HepG2 (cell line): ENCODE data around the gene TRAF3. TPM values are rescaled to one million over a fixed set of nuclear protein-coding genes. Genes with fewer than 3 reads are reported as not detected.

ENCODE experiments used
- ATAC-seq: fragments of 200-7000 bp; cut with Tn5 transposase; 3 replicates; pipeline ENCODE4 v1.9.1; 2020; ENCODE audit warnings: mild to moderate bottlenecking, moderate library complexity
- BruUV-seq: library from RNA; stranded (reverse); fragments of 400-500 nt; replicated peaks from 2 replicates; lab custom pipeline; 2021; lab: Mats Ljungman, UMichigan
- CTCF ChIA-PET: fragments of 300-600 bp; formaldehyde crosslinking; extraction: SDS; loops from one replicate; lab custom pipeline; 2021; ENCODE audit warnings: low total read pairs, inconsistent platforms, low intra/inter-chr PET ratio; lab: Yijun Ruan, JAX
- POLR2A ChIA-PET: fragments of 350-600 bp; sonication (Branson Sonifier 250); formaldehyde crosslinking; loops from one replicate; lab custom pipeline; 2020; ENCODE audit warnings: antibody characterized with exemption, inconsistent platforms; lab: Yijun Ruan, JAX
- DNase-seq: peaks from one replicate; pipeline ENCODE4 v3.0.0-alpha.2; 2015; ENCODE audit warnings: low spot score
- FAIRE-seq: peaks from 3 replicates; lab custom pipeline; 2011; peaks lifted over from hg19 to GRCh38; lab: Jason Lieb, UNC
- H2AFZ ChIP-seq: one replicate; pipeline ENCODE4 v1.6.1; 2011; ENCODE audit warnings: low read length, inconsistent platforms
- H3K27ac ChIP-seq: fragments of 300-600 bp; 3 replicates; pipeline ENCODE4 v1.8.0; 2011; ENCODE audit warnings: mixed run types, mild to moderate bottlenecking, mixed read lengths, low read length, inconsistent platforms; ENCODE audit not compliant: insufficient read depth; ENCODE audit errors: extremely low read length
- H3K27me3 ChIP-seq, 2 experiments: fragments of 200-600 bp in 1 of 2; 2 replicates in 1 of 2; 3 replicates in 1 of 2; pipeline versions ENCODE4 v1.6.0 to v1.8.0; 2011; ENCODE audit warnings: low read length in 2 of 2, mild to moderate bottlenecking in 2 of 2, moderate library complexity in 2 of 2, inconsistent platforms in 1 of 2; ENCODE audit not compliant: insufficient read depth in 2 of 2, control insufficient read depth in 1 of 2
- H3K36me3 ChIP-seq, 2 experiments: fragments of 200-600 bp in 1 of 2; replicated peaks in 1 of 2; 2 replicates in 1 of 2; 3 replicates in 1 of 2; pipeline versions ENCODE4 v1.5.1 to v1.8.0; 2011; ENCODE audit warnings: low read length in 2 of 2, inconsistent platforms in 1 of 2; ENCODE audit not compliant: insufficient read depth in 2 of 2, control insufficient read depth in 1 of 2
- H3K4me1 ChIP-seq: 2 replicates; pipeline ENCODE4 v1.5.1; 2012; ENCODE audit warnings: low read length, inconsistent platforms; ENCODE audit not compliant: insufficient read depth
- H3K4me2 ChIP-seq: 2 replicates; pipeline ENCODE4 v1.6.0; 2011; ENCODE audit warnings: low read depth, low read length, inconsistent platforms
- H3K4me3 ChIP-seq, 3 experiments: fragments of 200-600 bp in 1 of 3; sonication (generic), shearing (Covaris generic) in 1 of 3; replicated peaks in 1 of 3; 2 replicates each; pipeline ENCODE4 v1.5.1; 2011 to 2016; ENCODE audit warnings: low read length in 3 of 3, inconsistent platforms in 2 of 3, low read depth in 2 of 3, mild to moderate bottlenecking in 2 of 3, control low read depth in 1 of 3, mixed read lengths in 1 of 3; ENCODE audit not compliant: insufficient read depth in 1 of 3
- H3K79me2 ChIP-seq: one replicate; pipeline ENCODE4 v1.6.1; 2011; ENCODE audit warnings: low read length, inconsistent platforms; ENCODE audit not compliant: insufficient read depth
- H3K9ac ChIP-seq: 2 replicates; pipeline ENCODE4 v1.6.0; 2011; ENCODE audit warnings: mild to moderate bottlenecking, low read depth, low read length, inconsistent platforms; ENCODE audit not compliant: insufficient read depth
- H3K9me3 ChIP-seq: 2 replicates; pipeline ENCODE4 v1.5.1; 2012; ENCODE audit warnings: mild to moderate bottlenecking, low read length
- H4K20me1 ChIP-seq: 2 replicates; pipeline ENCODE4 v1.6.0; 2011; ENCODE audit warnings: inconsistent platforms, mild to moderate bottlenecking, low read length, moderate library complexity; ENCODE audit not compliant: insufficient read depth
- E2F5 ChIP-seq: sonication (generic); formaldehyde crosslinking; conservative IDR thresholded peaks from 2 replicates; pipeline ENCODE4 v1.4.0; 2020; ENCODE audit warnings: missing genetic modification reagents
- HCFC1 ChIP-seq: fragments of 150-350 bp; IDR thresholded peaks from 2 replicates; pipeline ENCODE4 v1.6.1; 2014; ENCODE audit warnings: low read depth, low read length
- IRF1 ChIP-seq: sonication (generic); formaldehyde crosslinking; IDR thresholded peaks from 2 replicates; pipeline ENCODE4 v1.4.0; 2020; ENCODE audit warnings: low read depth, mild to moderate bottlenecking, missing genetic modification reagents
- KLF12 ChIP-seq: sonication (generic); formaldehyde crosslinking; IDR thresholded peaks from 2 replicates; pipeline ENCODE4 v1.4.0; 2020; ENCODE audit warnings: missing genetic modification reagents, borderline replicate concordance
- NFE2 ChIP-seq: sonication (generic); formaldehyde crosslinking; IDR thresholded peaks from 2 replicates; pipeline ENCODE4 v1.4.0; 2020; ENCODE audit warnings: missing genetic modification reagents
- SCMH1 ChIP-seq: sonication (generic); formaldehyde crosslinking; IDR thresholded peaks from 2 replicates; pipeline ENCODE4 v1.9.0; 2021; ENCODE audit warnings: missing genetic modification reagents, mild to moderate bottlenecking, borderline replicate concordance
- ZEB1 ChIP-seq: IDR thresholded peaks from 2 replicates; pipeline ENCODE4 v1.6.1; 2012; ENCODE audit warnings: mild to moderate bottlenecking, low read depth, inconsistent platforms; ENCODE audit not compliant: insufficient replicate concordance
- ZFP1 ChIP-seq: IDR thresholded peaks from 2 replicates; pipeline ENCODE4 v1.6.1; 2016
- ZKSCAN8 ChIP-seq: IDR thresholded peaks from 2 replicates; pipeline ENCODE4 v1.6.1; 2016; ENCODE audit warnings: borderline replicate concordance, missing genetic modification reagents, missing compliant biosample characterization
- ZNF318 ChIP-seq: sonication (generic); formaldehyde crosslinking; IDR thresholded peaks from 2 replicates; pipeline ENCODE4 v1.4.0; 2020; ENCODE audit warnings: mild to moderate bottlenecking, missing genetic modification reagents
- ZNF484 ChIP-seq: sonication (generic); formaldehyde crosslinking; IDR thresholded peaks from 2 replicates; pipeline ENCODE4 v1.5.1; 2020; ENCODE audit warnings: mild to moderate bottlenecking, low read depth, missing genetic modification reagents, borderline replicate concordance
- ZNF678 ChIP-seq: sonication (generic); formaldehyde crosslinking; IDR thresholded peaks from 2 replicates; pipeline ENCODE4 v1.4.0; 2020; ENCODE audit warnings: mild to moderate bottlenecking, missing genetic modification reagents
- ZNF709 ChIP-seq: sonication (generic); formaldehyde crosslinking; IDR thresholded peaks from 2 replicates; pipeline ENCODE4 v1.5.0; 2020; ENCODE audit warnings: mild to moderate bottlenecking, missing genetic modification reagents
- ZNF737 ChIP-seq: sonication (generic); formaldehyde crosslinking; IDR thresholded peaks from 2 replicates; pipeline ENCODE4 v1.5.0; 2020; ENCODE audit warnings: missing genetic modification reagents, mild to moderate bottlenecking, borderline replicate concordance
- ZSCAN29 ChIP-seq: sonication (generic); formaldehyde crosslinking; conservative IDR thresholded peaks from 2 replicates; pipeline ENCODE4 v1.4.0; 2020; ENCODE audit warnings: mild to moderate bottlenecking, missing genetic modification reagents
- WGBS: methylation state at CpG from one replicate; pipeline ENCODE4 v1.1.6; 2017; ENCODE audit warnings: low lambda C conversion rate; 5-methylcytosine and 5-hydroxymethylcytosine counted together
- in situ Hi-C: cut with HindIII; loops from 2 replicates; pipeline ENCODE4 v1.10.0; 2017; ENCODE audit warnings: low pct_unique_long_range_greater_than_20kb; ENCODE audit not compliant: extremely low pct_ligation_motif_present
- intact Hi-C: fragments of 100-400 bp; cut with micrococcal nuclease; formaldehyde crosslinking; loops from one replicate; pipeline ENCODE4 v1.10.0; 2022; ENCODE audit not compliant: unreplicated experiment
- polyA plus RNA-seq, 8 experiments: library from polyadenylated mRNA; depleted of rRNA in 3 of 8; stranded (reverse) in 7 of 8; unstranded in 1 of 8; fragments of >200 nt; fragmentation: Illumina TruSeq in 4 of 8; extraction: Trizol in 4 of 8; gene quantifications; 2 replicates each; pipeline versions ENCODE4 v1.2.1 to v1.2.3, GENCODE V29; 2011 to 2016; ENCODE audit warnings: low read depth in 4 of 8, missing spikeins in 1 of 8, mixed read lengths in 1 of 8; ENCODE audit not compliant: insufficient read depth in 1 of 8
- total RNA-seq, 5 experiments: library from RNA; depleted of rRNA; stranded (reverse); fragments of >200 nt; fragmentation: Illumina TruSeq; extraction: Trizol; gene quantifications; 2 replicates each; pipeline ENCODE4 v1.2.3, GENCODE V29; 2016; ENCODE audit warnings: low read depth in 1 of 5

The TRAF3 gene
- total and polyA plus RNA-seq, 2 of the 13 experiments (the other 11 are each of a cell fraction or from before 2014, with no cell fraction given) = 6.9 to 12.2 TPM

GRCh38 chr14:102925646-102926045 lies 148.4 kb downstream of the TRAF3 start (continued):
- no peak for TF ChIP-seq ZSCAN29 (CRISPR knock-in tag)

- ATAC-seq (no peak), DNase-seq (no peak), FAIRE-seq (no peak)
- H3K4me1 ChIP-seq = peaks cover 22% of the 10 kb centered on the region
- POLR2A ChIA-PET = no interaction called here
- intact Hi-C loops = no loop called here
- H3K4me2 ChIP-seq = no peak overlapping the region
- WGBS = 77% methylated on average over 12 of the region's 12 CpGs
- H3K27ac ChIP-seq = no peak overlapping the region
- no peaks in the 10 kb centered on the region for H3K36me3 ChIP-seq
- no peaks in the 10 kb centered on the region for H3K79me2 ChIP-seq
- no peak overlapping the region for H3K4me3 ChIP-seq
- no peaks in the 10 kb centered on the region for H3K9me3 ChIP-seq
- H4K20me1 ChIP-seq = no peaks in the 10 kb centered on the region
- no peak overlapping the region for H2AFZ ChIP-seq
- H3K27me3 ChIP-seq = no peaks in the 10 kb centered on the region
- CTCF ChIA-PET = no interaction called here
- in situ Hi-C loops = no loop called here
- H3K9ac ChIP-seq = no peak overlapping the region
- BruUV-seq = no TSS peak
- TF ChIP-seq ZKSCAN8 (CRISPR knock-in tag) = no peak
- TF ChIP-seq SCMH1 = no peak
- no peak for TF ChIP-seq E2F5 (CRISPR knock-in tag)
- no peak for TF ChIP-seq IRF1
- no peak for TF ChIP-seq ZNF737 (CRISPR knock-in tag)
- TF ChIP-seq ZNF318 (CRISPR knock-in tag) = no peak
- no peak for TF ChIP-seq ZFP1
- TF ChIP-seq KLF12 (CRISPR knock-in tag) = no peak
- TF ChIP-seq ZEB1 = no peak
- TF ChIP-seq ZNF484 (CRISPR knock-in tag) = no peak
- TF ChIP-seq HCFC1 = no peak
- no peak for TF ChIP-seq NFE2
- TF ChIP-seq ZNF678 (CRISPR knock-in tag) = no peak
- TF ChIP-seq ZNF709 (CRISPR knock-in tag) = no peak
Observed at GRCh38 chr14:102926104-102926503, 148.9 kb downstream of the TRAF3 start.
